Measurements from ENCODE around the gene APP.

Gene APP

GRCh38 chr21:26199456-26199855, 28.9 kb upstream of the APP start:
- no peak for DNase-seq (ENCODE audit: low read depth in 1 of 2, low spot score in 1 of 2)
- Histone ChIP-seq H3K27me3 (ENCODE audit: insufficient read depth, poor library complexity, severe bottlenecking) (no peaks in the 10 kb centered on the region), H3K27ac (replicated peaks) (no peak overlapping the region), H3K4me3 (replicated peaks; ENCODE audit: insufficient read depth, low read length) (no peak overlapping the region)
- no peak for TF ChIP-seq POLR2AphosphoS5 (IDR thresholded peaks at IDR 0.05; ENCODE audit: low read depth)
- TF ChIP-seq REST (IDR thresholded peaks at IDR 0.05; ENCODE audit: insufficient replicate concordance, low read depth) = no peak
- no peak for TF ChIP-seq SPI1 (IDR thresholded peaks at IDR 0.05; ENCODE audit: borderline replicate concordance, low read depth)
- no peak for TF ChIP-seq CTCF (IDR thresholded peaks at IDR 0.05; ENCODE audit: insufficient read depth, low read length)
- TF ChIP-seq GABPA (IDR thresholded peaks at IDR 0.05; ENCODE audit: low read depth) = no peak

- no peak for DNase-seq (ENCODE audit: low read depth in 1 of 2, low spot score in 1 of 2)
- TF ChIP-seq REST (IDR thresholded peaks at IDR 0.05; ENCODE audit: insufficient replicate concordance, low read depth) (no peak), GABPA (IDR thresholded peaks at IDR 0.05; ENCODE audit: low read depth) (no peak), POLR2AphosphoS5 (IDR thresholded peaks at IDR 0.05; ENCODE audit: low read depth) (no peak), CTCF (IDR thresholded peaks at IDR 0.05; ENCODE audit: insufficient read depth, low read length) (no peak), SPI1 (IDR thresholded peaks at IDR 0.05; ENCODE audit: borderline replicate concordance, low read depth) (no peak)
- no peaks in the 10 kb centered on the region for H3K27me3 ChIP-seq (ENCODE audit: insufficient read depth, poor library complexity, severe bottlenecking)
- no peak overlapping the region for H3K4me3 ChIP-seq (replicated peaks; ENCODE audit: insufficient read depth, low read length)
- no peak overlapping the region for H3K27ac ChIP-seq (replicated peaks)
Observed at GRCh38 chr21:26195708-26196107, 25.1 kb upstream of the APP start.

GRCh38 chr21:26194811-26195251, 24.3 kb upstream of the APP start:
- TF ChIP-seq SPI1 (IDR thresholded peaks at IDR 0.05; ENCODE audit: borderline replicate concordance, low read depth) (no peak), CTCF (IDR thresholded peaks at IDR 0.05; ENCODE audit: insufficient read depth, low read length) (no peak), GABPA (IDR thresholded peaks at IDR 0.05; ENCODE audit: low read depth) (no peak), REST (IDR thresholded peaks at IDR 0.05; ENCODE audit: insufficient replicate concordance, low read depth) (no peak), POLR2AphosphoS5 (IDR thresholded peaks at IDR 0.05; ENCODE audit: low read depth) (no peak)
- Histone ChIP-seq H3K4me3 (replicated peaks; ENCODE audit: insufficient read depth, low read length) (no peak overlapping the region), H3K27ac (replicated peaks) (no peak overlapping the region), H3K27me3 (ENCODE audit: insufficient read depth, poor library complexity, severe bottlenecking) (no peaks in the 10 kb centered on the region)
- no peak for DNase-seq (ENCODE audit: low read depth in 1 of 2, low spot score in 1 of 2)
